Activated T-helper 1 cell treated with anti-CD3 and anti-CD28 coated beads, Interleukin-2, amount 50 U/mL, for 16 hours (primary cell): Measurements from ENCODE around the gene TSEN15.
"Not testable (repeated sequence)": the region's sequence is repeated elsewhere in the genome, so short reads cannot be mapped to it uniquely, and the experiment has no call there.

Experiments
- DNase-seq, 2 donors: peaks; one replicate each; pipeline ENCODE4 v3.0.0-alpha.2; 2020; ENCODE audit warnings: low read depth in 1 of 2, low spot score in 1 of 2

The TSEN15 gene

DNA sequence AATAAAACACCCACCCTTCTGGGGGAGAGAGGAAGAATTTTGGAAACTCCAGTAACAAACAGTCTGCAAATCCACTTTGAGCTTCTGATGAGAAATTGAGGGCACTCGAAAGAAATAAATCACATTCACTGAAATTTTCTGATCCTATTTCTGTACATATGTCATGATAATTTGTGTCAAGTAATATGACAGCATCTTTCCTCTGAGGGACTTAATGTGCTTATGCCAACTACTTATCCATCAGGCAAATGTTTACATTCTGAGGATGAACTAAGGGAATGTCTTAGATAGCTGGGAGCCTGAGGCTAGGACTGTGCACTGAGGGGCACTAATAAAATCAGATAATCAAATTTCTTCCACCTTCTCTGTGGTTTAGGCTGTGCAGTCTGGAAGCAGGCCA is 44.5 kb downstream of the TSEN15 start:
- DNase-seq: no peak

DNA sequence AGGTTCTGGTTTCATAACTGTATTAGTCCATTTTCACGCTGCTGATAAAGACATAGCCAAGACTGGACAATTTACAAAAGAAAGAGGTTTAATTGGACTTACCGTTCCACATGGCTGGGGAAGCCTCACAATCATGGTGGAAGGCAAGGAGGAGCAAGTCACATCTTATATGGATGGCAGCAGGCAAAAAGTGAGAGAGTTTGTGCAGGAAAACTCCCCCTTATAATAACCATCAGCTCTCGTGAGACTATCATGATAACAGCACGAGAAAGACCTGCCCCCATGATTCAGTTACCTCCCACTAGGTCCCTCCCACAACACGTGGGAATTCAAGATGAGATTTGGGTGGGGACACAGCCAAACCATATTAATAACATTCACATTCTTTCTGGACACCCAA is 45.0 kb downstream of the TSEN15 start:
- not testable (repeated sequence) for DNase-seq

DNA sequence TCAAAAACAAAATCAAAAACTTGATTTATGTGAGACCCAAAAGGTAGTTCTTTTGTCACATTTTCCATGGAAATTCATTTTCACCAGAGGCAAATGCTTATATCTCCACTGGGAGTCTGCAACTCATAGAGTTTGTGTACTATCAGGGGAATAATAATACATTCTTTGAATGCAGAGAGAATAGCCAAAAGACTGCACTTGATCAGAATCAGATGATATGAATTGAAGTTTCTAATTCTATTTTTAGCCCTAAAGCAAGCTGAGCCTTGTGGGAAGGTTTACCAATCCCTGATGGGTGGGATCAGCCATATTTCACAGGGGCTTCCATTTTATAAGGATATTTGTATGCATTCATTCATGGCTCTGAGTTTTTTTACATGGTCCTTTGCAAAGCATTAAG is 49.6 kb downstream of the TSEN15 start:
- no peak for DNase-seq

DNA sequence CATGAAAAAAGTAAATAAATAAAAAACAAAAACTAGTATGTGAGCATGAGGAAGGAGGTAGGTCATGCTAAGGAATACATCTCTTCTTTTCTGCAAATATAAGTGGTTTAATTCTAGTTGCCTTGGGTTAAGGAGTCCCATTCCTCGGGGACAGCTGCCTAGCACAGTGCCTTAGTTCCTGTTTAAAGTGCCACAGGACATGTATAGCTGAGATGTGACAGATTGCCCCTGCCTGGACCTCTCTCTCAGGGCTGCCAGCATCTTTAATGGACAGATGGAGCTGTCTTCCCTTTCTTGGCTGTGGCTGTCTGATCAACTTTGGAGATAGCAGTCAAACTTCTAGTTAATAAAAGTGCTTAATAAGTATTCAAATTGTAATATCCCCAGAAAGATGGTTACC is 50.0 kb downstream of the TSEN15 start:
- no peak for DNase-seq

- no peak for DNase-seq
Observed at GRCh38 chr1:184110272-184111204, 59.0 kb downstream of the TSEN15 start.

GRCh38 chr1:184112176-184112948 is 60.8 kb downstream of the TSEN15 start:
- DNase-seq: no peak

- no peak for DNase-seq
Observed at GRCh38 chr1:184113251-184113650, 61.7 kb downstream of the TSEN15 start.

GRCh38 chr1:184114818-184115398 is 63.4 kb downstream of the TSEN15 start:
- no peak for DNase-seq

- no peak for DNase-seq
Observed at GRCh38 chr1:184116287-184116686, 64.8 kb downstream of the TSEN15 start.

GRCh38 chr1:184118046-184118445 is 66.5 kb downstream of the TSEN15 start:
- DNase-seq: no peak
